Osteoblast (primary cell): ENCODE results near the gene SETD6. TPM values are rescaled to one million over a fixed set of nuclear protein-coding genes. Genes with fewer than 3 reads are reported as not detected.

Experiments used
- DNase-seq: peaks from one replicate; pipeline ENCODE4 v3.0.0; 2011; ENCODE audit warnings: low spot score, mixed read lengths; ENCODE audit not compliant: insufficient read length; ENCODE audit errors: missing footprints
- H2AFZ ChIP-seq: 2 replicates; pipeline ENCODE4 v1.6.0; 2011; ENCODE audit warnings: mild to moderate bottlenecking, low read length
- H3K27ac ChIP-seq: 2 replicates; pipeline ENCODE4 v1.5.1; 2011; ENCODE audit warnings: mild to moderate bottlenecking, low read depth, low read length, moderate library complexity
- H3K27me3 ChIP-seq: 2 replicates; pipeline ENCODE4 v1.6.0; 2012; ENCODE audit warnings: mild to moderate bottlenecking, control low read depth, inconsistent platforms, low read length, moderate library complexity; ENCODE audit not compliant: insufficient read depth
- H3K36me3 ChIP-seq: 2 replicates; pipeline ENCODE4 v1.5.1; 2011; ENCODE audit warnings: mild to moderate bottlenecking, low read length, control low read depth, moderate library complexity; ENCODE audit not compliant: insufficient read depth
- H3K4me1 ChIP-seq: 2 replicates; pipeline ENCODE4 v1.5.1; 2011; ENCODE audit warnings: mild to moderate bottlenecking, low read length, control low read depth, moderate library complexity; ENCODE audit not compliant: insufficient read depth
- H3K4me2 ChIP-seq: 2 replicates; pipeline ENCODE4 v1.6.0; 2011; ENCODE audit warnings: mild to moderate bottlenecking, low read length; ENCODE audit not compliant: insufficient read depth
- H3K4me3 ChIP-seq: fragments of 200-600 bp; sonication (generic); 3 replicates; pipeline ENCODE4 v1.5.1; 2012; ENCODE audit warnings: mild to moderate bottlenecking, low read length, inconsistent platforms; ENCODE audit not compliant: insufficient read depth
- H3K79me2 ChIP-seq: 2 replicates; pipeline ENCODE4 v1.6.0; 2012; ENCODE audit warnings: mild to moderate bottlenecking, low read length, control low read depth, inconsistent platforms; ENCODE audit not compliant: insufficient read depth
- H3K9me3 ChIP-seq: 2 replicates; pipeline ENCODE4 v1.5.1; 2011; ENCODE audit warnings: low read depth, low read length, control low read depth
- H4K20me1 ChIP-seq: 2 replicates; pipeline ENCODE4 v1.6.0; 2012; ENCODE audit warnings: mild to moderate bottlenecking, low read length, control low read depth; ENCODE audit not compliant: insufficient read depth
- CTCF ChIP-seq: IDR thresholded peaks from 2 replicates; pipeline ENCODE4 v1.5.1; 2011; ENCODE audit warnings: mild to moderate bottlenecking, low read depth, low read length, moderate library complexity; ENCODE audit errors: extremely low read depth
- total RNA-seq: library from RNA; depleted of rRNA; stranded (reverse); fragments of >200 nt; gene quantifications from 2 replicates; pipeline ENCODE4 v1.2.3, GENCODE V29; 2012

SETD6 gene
- total RNA-seq, 1 donor, result 12.3 TPM

DNA sequence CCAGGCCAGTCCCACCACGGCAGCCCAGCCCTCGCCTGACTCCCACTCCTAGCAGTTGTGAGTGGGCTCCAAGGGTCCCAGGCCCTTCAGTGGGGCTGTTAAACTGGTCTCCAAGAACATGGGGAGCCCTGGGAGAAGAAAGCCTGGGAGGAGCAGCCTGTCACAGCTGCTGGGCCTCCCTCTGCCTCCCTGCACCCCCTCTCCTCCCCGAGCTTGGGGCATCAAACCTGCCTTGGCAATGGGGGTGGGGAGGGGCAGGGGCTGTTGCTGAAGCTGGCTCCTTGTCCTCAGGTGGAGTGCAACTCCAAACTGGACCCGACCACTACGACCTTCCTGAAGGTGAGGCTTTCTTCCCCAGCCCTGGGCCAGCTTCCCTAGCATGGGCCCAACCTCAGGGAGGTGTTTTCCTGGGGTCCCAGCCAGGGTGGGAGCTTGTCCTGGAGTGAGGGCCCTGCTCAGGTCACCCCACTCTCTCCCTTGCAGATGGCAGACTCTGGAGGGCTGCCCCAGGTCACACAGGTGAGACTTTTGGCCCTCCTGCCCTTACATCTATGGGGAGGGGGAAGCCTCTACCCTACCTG, 6.6 kb upstream of the SETD6 start:
- no peak for DNase-seq
- H3K79me2 ChIP-seq, result no peaks in the 10 kb centered on the region
- no peaks in the 10 kb centered on the region for H3K27me3 ChIP-seq
- H3K27ac ChIP-seq, result no peak overlapping the region
- H4K20me1 ChIP-seq, result no peaks in the 10 kb centered on the region
- no peak overlapping the region for H3K4me3 ChIP-seq
- no peak for TF ChIP-seq CTCF
- H2AFZ ChIP-seq, result no peak overlapping the region
- no peak overlapping the region for H3K4me2 ChIP-seq
- no peaks in the 10 kb centered on the region for H3K4me1 ChIP-seq
- H3K36me3 ChIP-seq, result no peaks in the 10 kb centered on the region
- H3K9me3 ChIP-seq, result no peaks in the 10 kb centered on the region

DNA sequence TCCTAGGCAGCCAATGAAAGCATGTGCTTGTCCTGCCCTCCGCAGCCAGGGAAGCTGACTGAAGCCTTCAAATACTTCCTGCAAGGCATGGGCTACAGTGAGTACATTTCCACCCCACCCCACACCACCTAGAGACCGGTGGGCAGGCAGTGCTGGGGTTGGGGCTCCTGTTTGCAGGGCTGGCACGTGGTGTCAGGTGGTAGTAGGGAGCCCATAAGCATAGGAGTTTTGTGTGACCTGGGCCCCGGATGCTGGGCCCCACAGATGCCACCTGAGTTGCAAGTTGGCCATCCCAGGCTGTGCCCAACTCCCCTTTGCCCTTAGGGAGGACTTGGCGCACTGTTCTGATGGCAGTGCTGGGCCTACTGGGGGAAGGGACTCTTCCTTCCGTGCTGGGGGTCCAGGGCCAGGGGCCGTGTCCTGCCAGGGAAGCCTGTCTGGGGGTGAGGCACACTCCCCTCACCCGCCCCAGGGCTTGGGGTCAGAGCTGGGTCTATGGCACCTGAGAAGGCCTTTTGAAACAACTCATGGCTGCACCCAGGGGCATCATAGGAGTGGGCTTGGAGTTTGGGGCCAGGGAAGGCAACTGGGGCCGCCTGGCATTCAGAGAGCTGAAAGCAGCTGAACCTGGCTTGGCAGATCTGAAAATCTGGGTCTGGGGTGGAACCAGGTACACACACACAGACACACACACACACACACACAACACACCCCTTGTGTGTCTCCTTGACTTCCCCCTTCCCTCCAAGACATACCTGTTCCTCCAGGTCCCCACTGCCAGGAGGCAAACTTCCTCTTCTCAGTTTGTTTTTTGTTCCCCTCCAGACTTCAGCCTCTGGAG, 5.8 kb upstream of the SETD6 start:
- DNase-seq, result no peak
- no peak overlapping the region for H3K4me3 ChIP-seq
- H2AFZ ChIP-seq, result no peak overlapping the region
- H3K9me3 ChIP-seq, result no peaks in the 10 kb centered on the region
- peaks cover 2% of the 10 kb centered on the region for H3K4me1 ChIP-seq
- no peak for TF ChIP-seq CTCF
- H3K27me3 ChIP-seq, result no peaks in the 10 kb centered on the region
- H3K27ac ChIP-seq, result no peak overlapping the region
- no peak overlapping the region for H3K4me2 ChIP-seq
- H3K36me3 ChIP-seq, result no peaks in the 10 kb centered on the region
- no peaks in the 10 kb centered on the region for H4K20me1 ChIP-seq
- no peaks in the 10 kb centered on the region for H3K79me2 ChIP-seq

DNA sequence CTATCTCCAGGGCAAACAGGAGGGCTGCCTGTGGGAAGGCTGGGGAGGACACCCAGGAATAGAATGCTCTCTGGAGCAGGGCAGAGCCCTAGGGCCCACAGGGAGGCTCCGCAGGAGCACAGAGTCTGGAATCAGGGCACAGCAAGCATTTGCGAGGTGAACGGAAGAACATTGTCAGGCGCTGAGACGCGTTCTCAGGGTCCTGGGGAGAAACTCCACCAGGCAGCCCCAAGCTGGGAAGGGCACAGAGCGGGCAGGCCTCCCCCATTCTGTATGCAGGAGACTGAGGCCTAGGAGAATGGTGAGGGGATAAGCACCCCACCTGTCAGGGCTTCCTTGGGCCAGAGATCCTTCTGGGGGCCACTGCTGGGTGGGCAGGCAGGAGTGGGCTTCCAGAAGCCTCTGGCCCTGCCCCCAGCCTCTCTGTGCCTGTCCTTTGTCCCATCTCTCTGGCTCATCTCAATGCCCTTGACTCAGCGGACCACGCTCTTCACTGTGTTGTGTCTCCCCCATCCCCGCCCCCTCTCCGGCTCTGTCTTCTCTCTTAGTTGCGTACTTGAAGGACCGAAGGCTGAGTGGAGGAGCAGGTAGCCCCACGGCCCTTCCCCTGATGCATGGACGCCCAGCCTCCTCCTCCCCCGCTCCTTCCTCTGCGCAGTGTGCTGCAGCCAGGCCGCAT, 5.1 kb upstream of the SETD6 start:
- Histone ChIP-seq H2AFZ (no peak overlapping the region), H3K79me2 (no peaks in the 10 kb centered on the region), H4K20me1 (no peaks in the 10 kb centered on the region), H3K27ac (no peak overlapping the region), H3K4me2 (no peak overlapping the region), H3K9me3 (no peaks in the 10 kb centered on the region), H3K27me3 (no peaks in the 10 kb centered on the region), H3K4me3 (no peak overlapping the region), H3K36me3 (no peaks in the 10 kb centered on the region), H3K4me1 (peaks cover 8% of the 10 kb centered on the region)
- no peak for TF ChIP-seq CTCF
- DNase-seq, result peak; percentile 69
